Activated naive CD4-positive, alpha-beta T cell treated with anti-CD3 and anti-CD28 coated beads, Interleukin-2, amount 50 U/mL, for 24 hours (primary cell): Measurements from ENCODE around the gene GPR37L1.

ENCODE experiments used
- H3K27ac Mint-ChIP-seq: one replicate; pipeline ENCODE4 v1.8.0; 2021; ENCODE audit warnings: mild to moderate bottlenecking, mixed read lengths
- H3K27me3 Mint-ChIP-seq: one replicate; pipeline ENCODE4 v1.8.0; 2021; ENCODE audit warnings: mixed read lengths
- H3K36me3 Mint-ChIP-seq: one replicate; pipeline ENCODE4 v1.8.0; 2021; ENCODE audit warnings: mixed read lengths
- H3K4me1 Mint-ChIP-seq: one replicate; pipeline ENCODE4 v1.8.0; 2021; ENCODE audit warnings: mixed read lengths
- H3K4me3 Mint-ChIP-seq: one replicate; pipeline ENCODE4 v1.8.0; 2021; ENCODE audit warnings: mild to moderate bottlenecking, mixed read lengths
- H3K9me3 Mint-ChIP-seq: one replicate; pipeline ENCODE4 v1.8.0; 2021; ENCODE audit warnings: mixed read lengths

Gene GPR37L1

DNA sequence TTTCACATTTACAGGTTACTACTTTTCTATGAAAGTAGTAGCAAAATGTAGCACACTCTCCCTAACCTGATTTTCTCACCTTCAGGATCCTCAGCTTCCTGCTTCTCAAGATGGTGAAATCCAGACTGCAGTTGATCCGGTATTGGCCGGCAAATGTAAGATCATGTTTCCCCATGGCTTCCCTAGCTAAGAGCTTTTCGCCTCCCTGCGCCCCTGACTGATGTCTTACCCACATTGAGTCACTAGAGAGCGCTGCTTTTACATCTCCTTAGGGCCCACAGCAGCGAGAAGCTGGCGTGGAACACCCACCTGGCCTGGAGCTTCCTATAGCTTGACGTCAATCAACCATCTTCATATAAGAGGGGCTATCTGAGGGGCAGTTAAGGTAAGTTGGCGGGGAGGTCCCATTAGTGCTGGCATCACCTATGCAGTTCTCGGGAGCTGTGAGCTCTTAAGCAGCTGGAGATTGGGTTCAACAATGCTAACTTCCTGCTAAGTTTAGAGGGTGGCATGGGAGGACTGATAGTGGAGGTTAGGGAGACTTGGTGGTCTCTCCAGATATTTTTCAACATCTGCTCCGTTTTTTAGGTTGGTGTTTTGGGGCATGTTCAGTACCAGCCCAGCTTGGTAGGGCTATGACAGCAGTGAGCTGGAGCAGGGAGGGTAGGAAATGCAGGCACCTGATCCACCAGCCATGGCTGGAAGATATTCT lies 32.2 kb downstream of the GPR37L1 start:
- H3K36me3 Mint-ChIP-seq = peaks cover 19% of the 10 kb centered on the region
- H3K4me3 Mint-ChIP-seq = peak overlapping the region; percentile 5
- H3K27ac Mint-ChIP-seq = peak overlapping the region; percentile 71
- no peaks in the 10 kb centered on the region for H3K27me3 Mint-ChIP-seq
- H3K9me3 Mint-ChIP-seq = no peaks in the 10 kb centered on the region
- H3K4me1 Mint-ChIP-seq = peaks cover 46% of the 10 kb centered on the region

GRCh38 chr1:202155478-202156021 lies 32.8 kb downstream of the GPR37L1 start:
- peaks cover 47% of the 10 kb centered on the region for H3K4me1 Mint-ChIP-seq
- H3K36me3 Mint-ChIP-seq = peaks cover 18% of the 10 kb centered on the region
- peak overlapping the region; percentile 46 for H3K27ac Mint-ChIP-seq
- no peaks in the 10 kb centered on the region for H3K27me3 Mint-ChIP-seq
- no peaks in the 10 kb centered on the region for H3K9me3 Mint-ChIP-seq
- H3K4me3 Mint-ChIP-seq = peak overlapping the region; percentile 51

DNA sequence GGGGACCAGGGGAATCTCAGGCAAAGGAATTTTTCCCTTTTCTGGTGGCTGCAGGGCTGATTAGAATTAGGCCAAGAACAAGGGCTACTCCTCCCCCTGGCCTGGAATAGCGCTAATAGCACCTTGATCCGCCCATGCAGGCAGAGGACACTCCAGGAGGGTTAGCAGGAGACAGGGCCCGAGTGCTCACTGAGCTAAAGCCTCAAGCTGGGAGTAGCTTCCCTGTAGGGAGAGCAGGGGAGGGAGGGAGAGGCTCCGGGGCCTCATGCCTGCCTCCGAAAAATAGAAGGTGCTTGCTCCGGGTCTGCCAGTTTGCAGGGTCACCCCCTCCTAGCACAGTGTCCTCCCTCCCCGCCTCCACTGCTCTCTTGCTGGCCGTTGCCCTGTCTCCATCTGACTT lies 33.9 kb downstream of the GPR37L1 start:
- peak overlapping the region; percentile 35 for H3K27ac Mint-ChIP-seq
- no peaks in the 10 kb centered on the region for H3K27me3 Mint-ChIP-seq
- peak overlapping the region; percentile 51 for H3K4me3 Mint-ChIP-seq
- no peaks in the 10 kb centered on the region for H3K9me3 Mint-ChIP-seq
- H3K36me3 Mint-ChIP-seq = peaks cover 14% of the 10 kb centered on the region
- H3K4me1 Mint-ChIP-seq = peaks cover 57% of the 10 kb centered on the region

- Mint-ChIP-seq H3K27me3 (no peaks in the 10 kb centered on the region), H3K4me1 (peaks cover 70% of the 10 kb centered on the region), H3K36me3 (peaks cover 14% of the 10 kb centered on the region), H3K4me3 (peak overlapping the region; percentile 94), H3K9me3 (no peaks in the 10 kb centered on the region), H3K27ac (peak overlapping the region; percentile 81)
These were observed 35.2 kb downstream of the GPR37L1 start for GRCh38 chr1:202157945-202158344.

- H3K4me3 Mint-ChIP-seq = peak overlapping the region; percentile 94
- H3K9me3 Mint-ChIP-seq = no peaks in the 10 kb centered on the region
- peaks cover 10% of the 10 kb centered on the region for H3K36me3 Mint-ChIP-seq
- peak overlapping the region; percentile 98 for H3K27ac Mint-ChIP-seq
- H3K4me1 Mint-ChIP-seq = peaks cover 77% of the 10 kb centered on the region
- H3K27me3 Mint-ChIP-seq = no peaks in the 10 kb centered on the region
These were observed 36.3 kb downstream of the GPR37L1 start for GRCh38 chr1:202158810-202159533.

DNA sequence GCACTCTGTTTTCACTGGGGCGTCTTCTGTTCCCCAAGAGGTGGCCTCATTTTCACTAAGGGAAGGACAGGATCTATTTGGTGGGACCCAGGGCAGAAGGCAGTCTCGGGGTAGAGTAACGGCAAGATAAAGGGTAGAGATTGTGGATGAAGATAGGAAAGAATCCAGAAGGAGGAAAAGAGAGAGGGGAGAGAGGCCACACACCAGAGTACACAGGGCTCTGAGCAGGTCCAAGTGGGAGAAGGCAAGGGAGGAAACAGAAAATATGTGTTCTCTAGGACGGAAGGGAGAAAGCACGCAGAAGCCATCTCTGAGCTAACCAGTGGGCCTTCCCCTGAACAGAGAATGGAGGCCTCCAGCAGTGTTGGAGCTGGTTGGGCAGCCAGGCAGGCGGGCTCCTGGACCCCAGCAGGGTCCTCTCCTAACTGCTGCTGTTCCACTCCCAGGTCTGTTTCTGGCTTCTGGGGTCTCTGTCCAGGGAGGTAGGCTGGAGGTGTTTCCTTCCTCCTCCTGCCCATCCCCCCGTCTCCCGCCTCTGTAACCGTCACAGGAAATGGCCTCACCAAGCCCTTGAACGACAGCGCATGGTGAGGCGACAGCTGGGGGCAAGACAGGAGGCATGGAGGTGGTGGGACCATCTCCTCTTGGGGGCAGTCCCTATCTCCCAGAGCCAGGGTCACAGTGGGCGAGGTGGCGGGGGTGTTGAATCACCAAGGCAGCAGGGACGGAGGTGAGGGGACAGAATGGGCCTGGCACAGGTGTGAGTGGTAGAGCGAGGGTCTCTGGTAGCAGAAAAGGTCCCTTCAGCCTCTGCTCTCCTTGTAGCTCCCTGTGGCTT lies 37.0 kb downstream of the GPR37L1 start:
- Mint-ChIP-seq H3K4me3 (peak overlapping the region; percentile 94), H3K27ac (peak overlapping the region; percentile 98), H3K36me3 (peaks cover 10% of the 10 kb centered on the region), H3K4me1 (peaks cover 81% of the 10 kb centered on the region), H3K27me3 (no peaks in the 10 kb centered on the region), H3K9me3 (no peaks in the 10 kb centered on the region)

DNA sequence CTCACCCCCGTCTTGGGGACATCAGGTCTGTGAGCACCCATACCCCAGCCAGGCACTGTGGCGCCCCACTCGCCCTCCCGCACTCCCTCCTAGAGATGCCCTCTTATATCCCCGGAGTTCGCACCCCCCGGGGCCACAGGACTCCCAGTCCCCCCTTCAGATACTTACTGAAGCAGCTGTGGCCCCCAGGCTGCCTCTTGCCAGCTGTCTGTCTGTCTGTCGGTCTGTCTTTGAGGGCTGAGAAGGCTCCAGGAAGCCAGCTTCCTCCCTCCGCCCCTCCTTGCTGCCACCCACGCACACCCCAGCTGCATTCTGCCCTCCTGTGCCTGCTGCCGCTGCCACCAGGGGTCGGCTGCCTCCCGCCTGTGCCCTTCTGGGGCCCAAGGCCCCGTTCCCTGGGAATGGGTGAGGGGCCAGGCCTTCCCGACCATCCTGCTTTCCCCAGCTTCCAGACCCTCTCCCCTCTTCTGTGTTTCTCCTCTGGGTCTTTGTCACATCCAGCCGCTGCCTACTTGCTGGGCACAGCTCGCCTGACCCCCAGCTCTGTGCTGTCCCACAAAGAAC lies 37.7 kb downstream of the GPR37L1 start, which contains the start of gene PTPN7:
Gene PTPN7 (minus strand): TSS at position 226 of the 564 bp plus-strand sequence. CDS start 1,200 bp downstream, outside the sequence.
- peaks cover 81% of the 10 kb centered on the region for H3K4me1 Mint-ChIP-seq
- no peaks in the 10 kb centered on the region for H3K27me3 Mint-ChIP-seq
- peak within 1 kb of the TSS; percentile 94 for H3K4me3 Mint-ChIP-seq
- H3K36me3 Mint-ChIP-seq = peaks cover 9% of the 10 kb centered on the region
- peak within 1 kb of the TSS; percentile 98 for H3K27ac Mint-ChIP-seq
- no peaks in the 10 kb centered on the region for H3K9me3 Mint-ChIP-seq

DNA sequence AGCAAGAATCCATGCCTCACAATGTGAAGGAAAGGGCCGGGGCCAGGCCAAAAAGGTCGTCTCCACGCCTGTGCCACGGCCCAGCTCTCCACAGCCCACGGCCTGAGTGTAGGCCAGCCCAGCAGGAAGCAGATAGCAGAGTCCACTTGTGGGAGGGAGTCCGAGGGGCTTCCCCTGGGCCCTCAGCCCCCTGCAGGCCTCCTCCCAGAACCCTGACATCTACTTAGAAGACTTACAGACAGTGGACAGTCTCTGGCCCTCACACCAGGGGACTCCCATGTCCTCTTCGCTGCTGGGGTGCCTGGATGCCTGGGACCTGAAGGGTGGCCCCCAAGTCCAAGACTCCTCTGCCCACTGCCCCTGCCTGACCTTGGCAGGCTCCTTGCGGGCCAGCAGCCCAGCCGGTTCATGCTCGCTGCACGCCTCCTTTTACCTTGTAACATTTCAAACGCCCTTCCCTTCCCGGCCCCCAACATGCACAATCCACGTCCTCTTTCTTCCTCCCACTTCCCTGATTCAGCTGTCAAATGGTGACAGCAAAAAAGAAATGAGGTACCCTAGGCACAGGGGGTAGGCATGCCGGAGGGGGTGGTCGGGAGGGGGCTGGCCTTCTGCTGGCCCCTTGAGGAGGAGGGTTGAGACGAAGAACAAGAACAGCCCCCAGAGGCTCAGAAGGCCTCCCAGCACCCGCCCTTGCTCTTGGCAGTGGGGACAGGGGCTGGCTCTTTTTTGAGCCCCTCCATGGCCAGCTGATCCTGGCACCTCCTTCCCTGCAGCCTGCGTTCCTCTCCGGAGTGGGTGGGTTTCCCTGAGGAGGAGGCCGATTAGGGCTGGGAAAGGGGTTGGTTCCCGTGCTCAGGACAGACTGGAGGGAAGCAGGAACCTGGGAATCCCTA lies 38.7 kb downstream of the GPR37L1 start:
- Mint-ChIP-seq H3K27ac (peak overlapping the region; percentile 98), H3K9me3 (no peaks in the 10 kb centered on the region), H3K36me3 (peaks cover 2% of the 10 kb centered on the region), H3K4me1 (peaks cover 81% of the 10 kb centered on the region), H3K4me3 (peak overlapping the region; percentile 94), H3K27me3 (no peaks in the 10 kb centered on the region)

GRCh38 chr1:202162047-202162417 lies 39.3 kb downstream of the GPR37L1 start:
- Mint-ChIP-seq H3K4me1 (peaks cover 80% of the 10 kb centered on the region), H3K4me3 (no peak overlapping the region), H3K9me3 (no peaks in the 10 kb centered on the region), H3K27ac (no peak overlapping the region), H3K36me3 (peaks cover 2% of the 10 kb centered on the region), H3K27me3 (no peaks in the 10 kb centered on the region)

- peaks cover 2% of the 10 kb centered on the region for H3K36me3 Mint-ChIP-seq
- H3K4me1 Mint-ChIP-seq = peaks cover 76% of the 10 kb centered on the region
- peak overlapping the region; percentile 33 for H3K27ac Mint-ChIP-seq
- peak overlapping the region; percentile 33 for H3K4me3 Mint-ChIP-seq
- H3K27me3 Mint-ChIP-seq = no peaks in the 10 kb centered on the region
- H3K9me3 Mint-ChIP-seq = no peaks in the 10 kb centered on the region
These were observed 39.9 kb downstream of the GPR37L1 start for GRCh38 chr1:202162418-202163280.

GRCh38 chr1:202163281-202164270 lies 40.9 kb downstream of the GPR37L1 start:
- Mint-ChIP-seq H3K27ac (peak overlapping the region; percentile 72), H3K36me3 (peaks cover 2% of the 10 kb centered on the region), H3K27me3 (no peaks in the 10 kb centered on the region), H3K4me1 (peaks cover 67% of the 10 kb centered on the region), H3K4me3 (peak overlapping the region; percentile 23), H3K9me3 (no peaks in the 10 kb centered on the region)

GRCh38 chr1:202164271-202165037 lies 41.7 kb downstream of the GPR37L1 start:
- Mint-ChIP-seq H3K27me3 (no peaks in the 10 kb centered on the region), H3K4me1 (peaks cover 58% of the 10 kb centered on the region), H3K4me3 (peak overlapping the region; percentile 69), H3K27ac (peak overlapping the region; percentile 30), H3K9me3 (no peaks in the 10 kb centered on the region), H3K36me3 (no peaks in the 10 kb centered on the region)
